Nephron (organoid): Measurements from ENCODE around the gene RBM10.

Experiments used
- H3K27ac Mint-ChIP-seq, 3 experiments: 2 replicates each; pipeline ENCODE4 v1.8.0; 2020; ENCODE audit warnings: mixed read lengths in 3 of 3, mild to moderate bottlenecking in 2 of 3, moderate library complexity in 1 of 3
- H3K27me3 Mint-ChIP-seq: 2 replicates; pipeline ENCODE4 v1.8.0; 2021; ENCODE audit warnings: low read depth, mild to moderate bottlenecking, moderate library complexity, mixed read lengths
- H3K36me3 Mint-ChIP-seq: 2 replicates; pipeline ENCODE4 v1.8.0; 2020; ENCODE audit warnings: low read depth, mixed read lengths
- H3K4me1 Mint-ChIP-seq: 2 replicates; pipeline ENCODE4 v1.8.0; 2020; ENCODE audit warnings: mixed read lengths
- H3K4me3 Mint-ChIP-seq, 3 experiments: 2 replicates each; pipeline ENCODE4 v1.8.0; 2020; ENCODE audit warnings: mild to moderate bottlenecking in 3 of 3, mixed read lengths in 3 of 3, moderate library complexity in 2 of 3
- H3K9me3 Mint-ChIP-seq: 2 replicates; pipeline ENCODE4 v1.8.0; 2020; ENCODE audit warnings: mixed read lengths
- CTCF ChIP-seq, 3 experiments: fragments of 200-600 bp; sonication (generic); IDR thresholded peaks; one replicate each; pipeline ENCODE4 v1.5.0; 2021; ENCODE audit warnings: antibody characterized with exemption in 3 of 3; ENCODE audit not compliant: unreplicated experiment in 3 of 3

Gene RBM10

GRCh38 chrX:47148946-47149345 lies 3.9 kb downstream of the RBM10 start:
- H3K4me1 Mint-ChIP-seq: no peaks in the 10 kb centered on the region
- no peak for TF ChIP-seq CTCF (IDR thresholded peaks at IDR 0.05; ENCODE audit: unreplicated experiment in 3 of 3)
- H3K4me3 Mint-ChIP-seq: no peak overlapping the region
- peaks cover 58% of the 10 kb centered on the region for H3K36me3 Mint-ChIP-seq
- no peaks in the 10 kb centered on the region for H3K27me3 Mint-ChIP-seq
- H3K9me3 Mint-ChIP-seq: peaks cover 21% of the 10 kb centered on the region
- no peak overlapping the region for H3K27ac Mint-ChIP-seq

GRCh38 chrX:47151435-47151834 lies 6.4 kb downstream of the RBM10 start:
- peaks cover 19% of the 10 kb centered on the region for H3K9me3 Mint-ChIP-seq
- no peak overlapping the region for H3K4me3 Mint-ChIP-seq
- peaks cover 73% of the 10 kb centered on the region for H3K36me3 Mint-ChIP-seq
- no peaks in the 10 kb centered on the region for H3K4me1 Mint-ChIP-seq
- H3K27me3 Mint-ChIP-seq: no peaks in the 10 kb centered on the region
- no peak for TF ChIP-seq CTCF (IDR thresholded peaks at IDR 0.05; ENCODE audit: unreplicated experiment in 3 of 3)
- H3K27ac Mint-ChIP-seq: no peak overlapping the region

- no peak for TF ChIP-seq CTCF (IDR thresholded peaks at IDR 0.05; ENCODE audit: unreplicated experiment in 3 of 3)
- Mint-ChIP-seq H3K9me3 (peaks cover 16% of the 10 kb centered on the region), H3K27ac (no peak overlapping the region), H3K27me3 (no peaks in the 10 kb centered on the region), H3K4me3 (no peak overlapping the region), H3K4me1 (no peaks in the 10 kb centered on the region), H3K36me3 (peaks cover 69% of the 10 kb centered on the region)
These were observed 11.8 kb downstream of the RBM10 start for GRCh38 chrX:47156611-47157520.

GRCh38 chrX:47158131-47158530 lies 13.1 kb downstream of the RBM10 start:
- no peaks in the 10 kb centered on the region for H3K4me1 Mint-ChIP-seq
- H3K9me3 Mint-ChIP-seq: peaks cover 18% of the 10 kb centered on the region
- H3K27ac Mint-ChIP-seq: no peak overlapping the region
- H3K27me3 Mint-ChIP-seq: no peaks in the 10 kb centered on the region
- H3K36me3 Mint-ChIP-seq: peaks cover 74% of the 10 kb centered on the region
- H3K4me3 Mint-ChIP-seq: no peak overlapping the region
- no peak for TF ChIP-seq CTCF (IDR thresholded peaks at IDR 0.05; ENCODE audit: unreplicated experiment in 3 of 3)

GRCh38 chrX:47158781-47159180 lies 13.8 kb downstream of the RBM10 start:
- H3K27ac Mint-ChIP-seq: no peak overlapping the region
- TF ChIP-seq CTCF (IDR thresholded peaks at IDR 0.05; ENCODE audit: unreplicated experiment in 3 of 3): no peak

GRCh38 chrX:47160781-47161180 lies 15.8 kb downstream of the RBM10 start:
- peaks cover 25% of the 10 kb centered on the region for H3K9me3 Mint-ChIP-seq
- TF ChIP-seq CTCF (IDR thresholded peaks at IDR 0.05; ENCODE audit: unreplicated experiment in 3 of 3): no peak
- H3K4me1 Mint-ChIP-seq: no peaks in the 10 kb centered on the region
- peaks cover 75% of the 10 kb centered on the region for H3K36me3 Mint-ChIP-seq
- H3K4me3 Mint-ChIP-seq: no peak overlapping the region
- H3K27me3 Mint-ChIP-seq: no peaks in the 10 kb centered on the region
- no peak overlapping the region for H3K27ac Mint-ChIP-seq

More at GRCh38 chrX:47158781-47159180, 13.8 kb downstream of the RBM10 start:
- Mint-ChIP-seq H3K27me3 (no peaks in the 10 kb centered on the region), H3K9me3 (peaks cover 18% of the 10 kb centered on the region), H3K4me3 (no peak overlapping the region), H3K36me3 (peaks cover 71% of the 10 kb centered on the region), H3K4me1 (no peaks in the 10 kb centered on the region)
